Fibroblast of gingiva (primary cell): ENCODE data around the gene POU6F2.

Experiments used
- DNase-seq: peaks from one replicate; pipeline ENCODE4 v3.0.0-alpha.2; 2011; ENCODE audit warnings: low read depth

The POU6F2 gene

GRCh38 chr7:39128287-39128843 is 150.7 kb downstream of the POU6F2 start:
- DNase-seq: no peak

- no peak for DNase-seq
Measured at GRCh38 chr7:39130274-39130673, 152.6 kb downstream of the POU6F2 start.

- DNase-seq: no peak
Measured at GRCh38 chr7:39130857-39131526, 153.3 kb downstream of the POU6F2 start.

- DNase-seq: no peak
Measured at GRCh38 chr7:39132306-39132705, 154.6 kb downstream of the POU6F2 start.

- no peak for DNase-seq
Measured at GRCh38 chr7:39133088-39133487, 155.4 kb downstream of the POU6F2 start.

- no peak for DNase-seq
Measured at GRCh38 chr7:39137480-39137879, 159.8 kb downstream of the POU6F2 start.

- DNase-seq: no peak
Measured at GRCh38 chr7:39142750-39143149, 165.0 kb downstream of the POU6F2 start.

- no peak for DNase-seq
Measured at GRCh38 chr7:39144420-39144819, 166.7 kb downstream of the POU6F2 start.

- DNase-seq: no peak
Measured at GRCh38 chr7:39145283-39145682, 167.6 kb downstream of the POU6F2 start.

- no peak for DNase-seq
Measured at GRCh38 chr7:39145935-39146334, 168.2 kb downstream of the POU6F2 start.

- DNase-seq: no peak
Measured at GRCh38 chr7:39152701-39153100, 175.0 kb downstream of the POU6F2 start.

GRCh38 chr7:39153113-39153512 is 175.4 kb downstream of the POU6F2 start:
- DNase-seq: no peak

GRCh38 chr7:39153647-39154046 is 175.9 kb downstream of the POU6F2 start:
- no peak for DNase-seq

GRCh38 chr7:39154815-39155214 is 177.1 kb downstream of the POU6F2 start:
- no peak for DNase-seq

- DNase-seq: no peak
Measured at GRCh38 chr7:39158367-39158766, 180.7 kb downstream of the POU6F2 start.

GRCh38 chr7:39161903-39162302 is 184.2 kb downstream of the POU6F2 start:
- no peak for DNase-seq

- DNase-seq: no peak
Measured at GRCh38 chr7:39164887-39165286, 187.2 kb downstream of the POU6F2 start.

- DNase-seq: no peak
Measured at GRCh38 chr7:39168403-39169098, 190.8 kb downstream of the POU6F2 start.

GRCh38 chr7:39172137-39172536 is 194.4 kb downstream of the POU6F2 start:
- DNase-seq: no peak

- DNase-seq: no peak
Measured at GRCh38 chr7:39181398-39181797, 203.7 kb downstream of the POU6F2 start.

GRCh38 chr7:39183796-39184195 is 206.1 kb downstream of the POU6F2 start:
- no peak for DNase-seq

GRCh38 chr7:39184391-39184790 is 206.7 kb downstream of the POU6F2 start:
- no peak for DNase-seq

- DNase-seq: no peak
Measured at GRCh38 chr7:39186131-39186530, 208.4 kb downstream of the POU6F2 start.

- no peak for DNase-seq
Measured at GRCh38 chr7:39186671-39187070, 209.0 kb downstream of the POU6F2 start.
